Epidermal melanocyte (primary cell): ENCODE measurements around the gene DPP7.

Source experiments
- DNase-seq: peaks from one replicate; pipeline ENCODE4 v3.0.0; 2011; ENCODE audit warnings: low spot score; ENCODE audit not compliant: insufficient read length

DPP7 gene

GRCh38 chr9:137111788-137112563 lies 2.6 kb downstream of the DPP7 start:
- no peak for DNase-seq

- DNase-seq: no peak
These were observed 3.4 kb downstream of the DPP7 start for GRCh38 chr9:137110911-137111787.

GRCh38 chr9:137110147-137110910 lies 4.2 kb downstream of the DPP7 start:
- DNase-seq: no peak

GRCh38 chr9:137109250-137110146 lies 5.0 kb downstream of the DPP7 start:
- no peak for DNase-seq

- DNase-seq: no peak
These were observed 5.8 kb downstream of the DPP7 start for GRCh38 chr9:137108608-137109249.

GRCh38 chr9:137107982-137108381 lies 6.6 kb downstream of the DPP7 start:
- no peak for DNase-seq

DNA sequence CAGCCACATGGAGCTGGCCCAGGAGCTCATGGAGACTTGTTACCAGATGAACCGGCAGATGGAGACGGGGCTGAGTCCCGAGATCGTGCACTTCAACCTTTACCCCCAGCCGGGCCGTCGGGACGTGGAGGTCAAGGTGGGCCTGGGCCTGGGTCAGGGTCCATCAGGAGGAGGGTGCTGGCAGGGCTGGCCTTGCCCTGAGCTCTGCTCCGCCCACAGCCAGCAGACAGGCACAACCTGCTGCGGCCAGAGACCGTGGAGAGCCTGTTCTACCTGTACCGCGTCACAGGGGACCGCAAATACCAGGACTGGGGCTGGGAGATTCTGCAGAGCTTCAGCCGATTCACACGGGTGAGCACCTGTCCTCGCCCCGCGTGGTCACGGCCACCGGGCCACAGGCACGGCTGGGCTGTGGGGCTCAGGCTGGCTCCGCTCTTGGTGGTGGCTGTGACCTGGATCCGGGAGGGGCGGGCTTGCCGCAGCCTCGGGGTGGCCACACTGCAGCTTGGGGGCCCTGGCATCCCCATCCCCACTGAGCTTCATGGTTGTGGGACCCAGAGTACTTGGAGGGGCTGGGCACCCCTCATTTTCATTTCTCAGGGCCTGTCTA lies 7.1 kb downstream of the DPP7 start:
- DNase-seq: no peak

- no peak for DNase-seq
These were observed 7.8 kb downstream of the DPP7 start for GRCh38 chr9:137106662-137107250.

- DNase-seq: no peak
These were observed 8.5 kb downstream of the DPP7 start for GRCh38 chr9:137105814-137106661.

DNA sequence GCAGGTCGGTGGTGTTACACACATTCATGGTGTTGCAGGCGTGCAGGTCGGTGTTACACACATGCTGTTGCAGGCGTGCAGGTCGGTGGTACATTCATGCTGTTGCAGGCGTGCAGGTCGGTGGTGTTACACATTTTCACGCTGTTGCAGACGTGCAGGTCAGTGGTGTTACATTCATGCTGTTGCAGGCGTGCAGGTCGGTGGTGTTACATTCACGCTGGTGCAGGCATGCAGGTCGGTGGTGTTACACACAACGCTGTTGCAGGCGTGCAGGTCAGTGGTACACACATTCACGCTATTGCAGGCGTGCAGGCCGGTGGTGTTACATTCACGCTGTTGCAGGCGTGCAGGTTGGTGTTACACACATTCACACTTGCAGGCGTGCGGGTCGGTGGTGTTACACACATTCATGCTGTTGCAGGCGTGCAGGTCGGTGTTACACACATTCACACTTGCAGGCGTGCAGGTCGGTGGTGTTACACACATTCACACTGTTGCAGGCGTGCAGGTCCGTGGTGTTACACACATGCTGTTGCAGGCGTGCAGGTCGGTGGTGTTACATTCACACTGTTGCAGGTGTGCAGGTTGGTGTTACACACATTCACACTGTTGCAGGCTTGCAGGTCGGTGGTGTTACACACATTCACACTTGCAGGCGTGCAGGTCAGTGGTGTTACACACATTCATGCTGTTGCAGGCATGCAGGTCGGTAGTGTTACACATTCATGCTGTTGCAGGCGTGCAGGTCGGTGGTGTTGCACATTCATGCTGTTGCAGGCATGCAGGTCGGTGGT lies 11.1 kb downstream of the DPP7 start:
- DNase-seq: no peak

GRCh38 chr9:137099231-137099630 lies 15.3 kb downstream of the DPP7 start:
- no peak for DNase-seq

DNA sequence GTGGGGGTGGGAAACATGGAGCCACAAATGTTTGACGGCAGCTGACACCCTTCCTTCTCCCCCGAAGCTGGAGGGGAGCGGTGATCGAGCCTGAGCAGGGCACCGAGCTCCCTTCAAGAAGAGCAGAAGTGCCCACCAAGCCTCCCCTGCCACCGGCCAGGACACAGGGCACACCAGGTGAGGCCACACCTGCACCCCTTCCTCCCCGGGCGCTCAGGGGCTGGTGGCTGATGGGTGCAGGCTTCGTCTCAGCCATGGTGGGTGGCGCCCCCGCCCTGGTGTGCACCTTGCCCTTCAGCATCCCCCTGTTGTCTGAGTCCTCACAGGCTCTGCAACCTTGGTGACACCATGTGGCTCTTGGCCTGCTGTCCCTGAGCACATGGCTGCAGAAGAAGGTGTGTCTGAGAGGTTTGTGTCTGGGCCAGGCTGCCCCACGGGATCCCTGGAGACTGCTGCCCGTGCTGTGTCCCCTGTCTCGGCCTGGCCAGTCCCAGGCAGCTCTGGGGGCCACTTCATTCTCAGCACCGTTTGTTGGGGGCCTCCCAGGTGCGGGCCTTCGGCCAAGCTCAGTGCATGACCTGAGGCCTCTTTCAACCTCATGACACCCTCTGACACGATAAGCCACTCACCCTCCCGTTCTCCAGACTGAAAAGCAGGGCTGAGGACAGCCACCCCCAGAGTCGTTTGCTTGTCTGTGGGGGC lies 16.6 kb downstream of the DPP7 start:
- no peak for DNase-seq

DNA sequence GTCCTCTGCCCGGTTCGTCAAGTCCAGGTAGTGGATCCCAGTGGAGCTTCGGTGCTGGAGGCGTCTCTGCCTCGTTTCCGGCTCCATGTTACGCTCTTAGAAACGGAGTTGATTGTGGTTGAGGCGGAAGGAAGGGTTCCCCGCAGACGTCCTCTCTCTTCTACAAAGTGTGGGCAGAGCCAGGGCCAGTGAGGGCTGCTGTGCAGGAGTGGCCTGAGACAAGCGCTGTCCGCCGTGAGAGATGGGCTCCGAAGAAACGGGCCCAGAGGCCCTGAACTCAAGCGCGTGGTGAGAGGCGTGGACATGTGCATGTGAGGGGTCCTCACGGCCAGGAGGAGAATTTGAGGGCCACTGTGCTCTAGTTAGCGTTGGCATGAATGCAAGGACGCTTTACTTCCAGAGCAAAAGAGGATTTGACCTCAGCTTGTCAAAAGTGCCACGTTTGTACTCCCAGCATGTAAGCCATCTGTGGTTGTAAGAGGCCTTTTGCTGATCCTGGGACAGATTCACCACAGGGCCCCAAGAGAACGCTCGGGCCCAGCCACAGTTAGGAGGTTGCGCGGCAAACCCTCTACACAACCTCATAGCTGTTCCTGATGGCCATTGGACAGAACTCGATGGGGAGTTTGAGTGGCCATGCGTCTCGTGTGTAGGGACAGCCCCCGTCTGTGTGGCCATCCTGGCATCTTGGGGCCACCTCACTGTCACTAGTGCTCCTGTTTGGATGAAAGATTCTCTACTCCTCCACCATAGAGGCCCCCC lies 17.6 kb downstream of the DPP7 start:
- no peak for DNase-seq

DNA sequence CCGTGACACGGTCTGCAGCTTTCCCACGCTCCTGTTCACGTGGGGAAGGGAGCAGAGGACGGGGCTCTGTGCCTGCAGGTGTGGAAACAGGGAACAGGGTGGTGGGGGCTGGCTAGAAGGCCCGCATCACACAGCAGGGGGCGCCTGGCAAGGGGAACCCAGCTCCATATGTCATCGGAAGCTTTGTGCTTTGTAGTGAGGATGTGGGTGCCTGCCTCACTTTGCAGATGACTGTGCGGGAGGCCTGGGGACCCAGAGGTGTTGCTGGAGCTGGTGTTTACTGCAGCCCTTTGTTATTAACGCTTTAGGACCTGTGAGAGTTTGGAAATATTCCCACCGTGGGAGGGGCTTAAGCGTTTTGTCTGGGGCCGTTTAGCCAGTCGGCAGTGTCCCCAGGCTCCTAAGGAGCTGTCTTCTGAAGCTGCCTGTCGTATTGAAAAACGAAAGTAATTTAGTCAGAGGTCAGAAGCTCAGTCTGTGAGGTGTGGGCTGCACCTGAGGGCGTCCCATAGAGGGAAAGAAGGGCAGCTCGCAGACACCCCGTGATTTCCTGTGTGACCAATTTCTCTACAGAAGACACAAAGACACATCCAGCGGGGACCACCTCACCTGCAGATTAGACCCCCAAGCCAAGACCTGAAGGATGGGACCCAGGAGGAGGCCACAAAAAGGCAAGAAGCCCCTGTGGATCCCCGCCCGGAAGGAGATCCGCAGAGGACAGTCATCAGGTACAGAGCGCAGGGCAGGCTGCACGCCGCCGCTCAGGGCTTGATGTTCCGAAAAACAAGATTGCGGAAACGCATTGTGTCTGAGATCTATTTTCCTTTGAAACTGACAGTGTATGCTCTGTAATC lies 18.6 kb downstream of the DPP7 start:
- DNase-seq: no peak

GRCh38 chr9:137089232-137089947 lies 25.1 kb downstream of the DPP7 start:
- DNase-seq: no peak
